HUES48 (cell line): Measurements from ENCODE around the gene RHO.

Source experiments
- H3K27ac ChIP-seq: one replicate; pipeline ENCODE4 v1.7.0; 2013; ENCODE audit warnings: low read depth, low read length, inconsistent platforms
- H3K27me3 ChIP-seq: 2 replicates; pipeline ENCODE4 v1.6.1; 2013; ENCODE audit warnings: mild to moderate bottlenecking, low read length; ENCODE audit not compliant: control insufficient read depth, insufficient read depth
- H3K36me3 ChIP-seq: 2 replicates; pipeline ENCODE4 v1.6.1; 2013; ENCODE audit warnings: low read length; ENCODE audit not compliant: control insufficient read depth, insufficient read depth
- H3K4me1 ChIP-seq: 2 replicates; pipeline ENCODE4 v1.6.1; 2013; ENCODE audit warnings: mild to moderate bottlenecking, low read length; ENCODE audit not compliant: control insufficient read depth, insufficient read depth
- H3K4me3 ChIP-seq: 2 replicates; pipeline ENCODE4 v1.5.1; 2013; ENCODE audit warnings: mild to moderate bottlenecking, low read depth, low read length
- H3K9ac ChIP-seq: 2 replicates; pipeline ENCODE4 v1.6.1; 2013; ENCODE audit warnings: mild to moderate bottlenecking, low read depth, low read length, moderate library complexity
- H3K9me3 ChIP-seq: 2 replicates; pipeline ENCODE4 v1.6.1; 2013; ENCODE audit warnings: low read length; ENCODE audit not compliant: control insufficient read depth, insufficient read depth

RHO gene

DNA sequence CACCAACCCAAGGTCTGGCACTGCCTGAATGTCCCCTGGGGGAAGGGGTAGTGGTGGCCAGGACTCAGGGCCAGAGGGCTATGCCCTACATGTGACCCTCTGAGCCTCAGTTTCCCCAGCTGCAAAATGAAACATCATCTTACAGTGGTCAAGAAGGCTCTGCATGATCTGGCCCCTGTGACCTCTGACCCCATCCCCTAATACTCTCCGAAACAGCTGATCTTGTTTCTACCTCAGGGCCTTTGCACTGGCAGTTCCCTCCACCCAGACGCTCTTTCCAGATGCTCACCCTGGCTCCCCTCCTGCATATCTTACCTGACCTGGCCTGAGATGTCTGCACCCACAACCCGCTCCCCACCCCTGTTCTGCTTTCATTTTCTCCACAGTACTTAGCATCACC is 56.2 kb downstream of the RHO start:
- Histone ChIP-seq H3K27ac (no peak overlapping the region), H3K9me3 (no peaks in the 10 kb centered on the region), H3K9ac (no peak overlapping the region), H3K36me3 (peaks cover 6% of the 10 kb centered on the region), H3K4me3 (no peak overlapping the region), H3K27me3 (no peaks in the 10 kb centered on the region), H3K4me1 (no peaks in the 10 kb centered on the region)
